Esophagus (tissue), 2 donors: ENCODE results near the gene IL17REL. TPM values are rescaled to one million over a fixed set of nuclear protein-coding genes. Genes with fewer than 3 reads are reported as not detected.

Experiments used
- H3K27ac ChIP-seq, 2 donors: one replicate each; pipeline ENCODE4 v1.5.1; 2013; ENCODE audit warnings: low read depth in 2 of 2, mild to moderate bottlenecking in 2 of 2, inconsistent platforms in 1 of 2, low read length in 1 of 2, moderate library complexity in 1 of 2
- H3K27me3 ChIP-seq, 2 donors: one replicate each; pipeline ENCODE4 v1.6.1; 2013; ENCODE audit warnings: low read length in 2 of 2, control low read depth in 1 of 2, mild to moderate bottlenecking in 1 of 2; ENCODE audit not compliant: insufficient read depth in 2 of 2, control insufficient read depth in 1 of 2
- H3K36me3 ChIP-seq, 2 donors: one replicate each; pipeline ENCODE4 v1.6.1; 2013; ENCODE audit warnings: low read length in 1 of 2; ENCODE audit not compliant: control insufficient read depth in 2 of 2, insufficient read depth in 2 of 2
- H3K4me1 ChIP-seq, 2 donors: one replicate each; pipeline ENCODE4 v1.6.1; 2013; ENCODE audit warnings: low read length in 1 of 2; ENCODE audit not compliant: control insufficient read depth in 2 of 2, insufficient read depth in 2 of 2
- H3K4me3 ChIP-seq, 2 donors: one replicate each; pipeline ENCODE4 v1.5.1; 2013; ENCODE audit warnings: low read length in 2 of 2, mild to moderate bottlenecking in 2 of 2, low read depth in 1 of 2, moderate library complexity in 1 of 2
- H3K9me3 ChIP-seq, 2 donors: one replicate each; pipeline ENCODE4 v1.6.1; 2013; ENCODE audit warnings: mild to moderate bottlenecking in 2 of 2, low read depth in 1 of 2, low read length in 1 of 2, moderate library complexity in 1 of 2; ENCODE audit not compliant: control insufficient read depth in 2 of 2, insufficient read depth in 1 of 2
- WGBS, 2 donors: extraction: QIAGEN DNeasy Blood & Tissue Kit; methylation state at CpG; one replicate each; pipeline ENCODE4 v1.1.7; 2013; 5-methylcytosine and 5-hydroxymethylcytosine counted together
- polyA plus RNA-seq, 2 donors: library from polyadenylated mRNA; stranded (reverse); fragments of 200-250 nt; gene quantifications; one replicate each; pipeline ENCODE4 v1.2.3, GENCODE V29; 2013
- donor health status: healthy with polysubstance abuse.
- donor health status: Bipolar disorder and iron deficiency.

The IL17REL gene
- polyA plus RNA-seq, 2 donors, result not detected

- WGBS, 2 donors, result 61 to 66% methylated on average over 20 of the region's 20 CpGs
- Histone ChIP-seq H3K9me3 (no peaks in the 10 kb centered on the region), H3K4me3 (no peak overlapping the region), H3K36me3 (no peaks in the 10 kb centered on the region), H3K27me3 (no peaks in the 10 kb centered on the region), H3K27ac (peak overlapping the region in 1 of 2 donors; percentile 15), H3K4me1 (peaks cover 0 to 48% of the 10 kb centered on the region in 2 donors)
Measured at GRCh38 chr22:49953027-49953679, 59.4 kb downstream of the IL17REL start.

DNA sequence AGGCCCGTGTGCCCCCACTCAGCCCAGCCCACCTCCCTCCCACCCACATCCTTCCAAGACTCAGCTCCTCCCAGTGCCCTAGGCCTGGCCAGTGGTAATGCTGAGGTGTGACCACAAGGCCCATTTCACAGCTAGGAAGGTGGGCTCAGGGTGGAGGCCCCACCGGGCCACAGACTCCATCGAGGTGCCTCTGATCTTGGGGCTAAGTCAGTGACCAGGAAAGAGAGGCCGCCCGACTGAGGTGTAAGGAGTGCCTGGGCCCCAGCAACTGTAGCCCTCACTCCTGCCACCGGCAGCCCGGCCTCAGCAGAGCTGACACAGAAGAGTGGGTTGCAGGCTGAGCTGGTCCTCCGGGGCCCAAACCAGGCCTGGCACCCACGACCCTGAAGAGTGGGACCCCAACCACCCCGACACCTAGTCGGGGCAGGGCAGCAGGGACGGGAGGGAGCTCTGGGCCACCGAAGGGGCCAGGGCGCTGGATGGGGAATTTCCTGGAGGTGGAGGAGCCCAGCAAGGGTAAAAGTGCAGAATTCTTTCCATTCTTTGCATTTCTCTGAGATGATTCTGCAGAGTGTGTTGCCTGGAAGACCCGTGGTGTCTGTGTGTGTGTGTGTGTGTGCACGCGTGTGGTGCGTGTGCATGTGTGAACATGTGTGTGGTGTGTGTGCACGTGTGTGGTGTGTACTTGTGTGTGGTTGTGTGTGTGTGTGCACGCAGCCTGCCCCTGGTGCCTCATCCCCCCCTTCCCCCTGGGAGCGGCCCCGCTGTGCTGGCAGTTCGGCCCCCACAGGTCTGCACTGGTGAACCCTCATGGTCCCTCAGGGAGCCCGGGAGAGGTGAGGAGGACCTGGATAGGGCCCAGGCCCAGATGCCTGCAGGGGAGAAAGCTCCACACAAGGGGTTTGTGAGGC, 60.3 kb downstream of the IL17REL start:
- H3K4me3 ChIP-seq, result no peak overlapping the region
- WGBS, 2 donors, result 45 to 54% methylated on average over 24 of the region's 24 CpGs
- H3K36me3 ChIP-seq, result no peaks in the 10 kb centered on the region
- H3K4me1 ChIP-seq, result peaks cover 0 to 57% of the 10 kb centered on the region in 2 donors
- H3K27me3 ChIP-seq, result no peaks in the 10 kb centered on the region
- H3K9me3 ChIP-seq, result no peaks in the 10 kb centered on the region
- H3K27ac ChIP-seq, result peak overlapping the region; percentile 83 to 89

DNA sequence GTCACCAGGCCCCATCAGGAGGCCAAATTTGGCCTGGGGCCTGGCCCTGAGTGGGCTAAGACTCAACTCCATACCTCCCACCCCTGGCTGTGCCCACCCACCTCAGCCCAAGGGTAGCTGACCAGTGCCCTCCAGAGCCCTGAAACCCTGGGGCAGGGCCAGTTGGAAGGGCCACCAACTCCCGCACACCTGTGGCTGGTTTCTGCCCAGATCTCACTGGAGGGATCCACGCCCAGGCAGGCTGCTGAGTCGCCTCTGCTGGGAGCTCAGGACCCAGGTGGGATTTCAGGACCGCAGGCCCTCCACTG, 60.9 kb downstream of the IL17REL start:
- Histone ChIP-seq H3K4me3 (no peak overlapping the region), H3K4me1 (peaks cover 3 to 60% of the 10 kb centered on the region in 2 donors), H3K27ac (peak overlapping the region; percentile 83 to 89), H3K36me3 (no peaks in the 10 kb centered on the region), H3K27me3 (no peaks in the 10 kb centered on the region), H3K9me3 (no peaks in the 10 kb centered on the region)
- WGBS, 2 donors, result 53 to 64% methylated on average over 4 of the region's 4 CpGs

- H3K9me3 ChIP-seq, result no peaks in the 10 kb centered on the region
- WGBS, 2 donors, result 50 to 53% methylated on average over 28 of the region's 28 CpGs
- peaks cover 4 to 60% of the 10 kb centered on the region in 2 donors for H3K4me1 ChIP-seq
- H3K27me3 ChIP-seq, result no peaks in the 10 kb centered on the region
- peak overlapping the region; percentile 83 to 89 for H3K27ac ChIP-seq
- H3K36me3 ChIP-seq, result no peaks in the 10 kb centered on the region
- H3K4me3 ChIP-seq, result no peak overlapping the region
Measured at GRCh38 chr22:49951000-49951677, 61.4 kb downstream of the IL17REL start.

GRCh38 chr22:49950396-49950994, 62.1 kb downstream of the IL17REL start:
- 55 to 70% methylated on average over 16 to 18 of the region's 18 CpGs for WGBS, 2 donors
- Histone ChIP-seq H3K9me3 (no peaks in the 10 kb centered on the region), H3K27me3 (no peaks in the 10 kb centered on the region), H3K4me3 (no peak overlapping the region), H3K4me1 (peaks cover 4 to 62% of the 10 kb centered on the region in 2 donors), H3K36me3 (no peaks in the 10 kb centered on the region), H3K27ac (peak overlapping the region; percentile 80 to 89)

GRCh38 chr22:49949914-49950292, 62.7 kb downstream of the IL17REL start:
- no peaks in the 10 kb centered on the region for H3K36me3 ChIP-seq
- WGBS, 2 donors, result 80 to 86% methylated on average over 7 to 11 of the region's 11 CpGs
- H3K9me3 ChIP-seq, result no peaks in the 10 kb centered on the region
- H3K4me3 ChIP-seq, result no peak overlapping the region
- no peaks in the 10 kb centered on the region for H3K27me3 ChIP-seq
- H3K4me1 ChIP-seq, result peaks cover 4 to 59% of the 10 kb centered on the region in 2 donors
- peak overlapping the region; percentile 89 to 92 for H3K27ac ChIP-seq

DNA sequence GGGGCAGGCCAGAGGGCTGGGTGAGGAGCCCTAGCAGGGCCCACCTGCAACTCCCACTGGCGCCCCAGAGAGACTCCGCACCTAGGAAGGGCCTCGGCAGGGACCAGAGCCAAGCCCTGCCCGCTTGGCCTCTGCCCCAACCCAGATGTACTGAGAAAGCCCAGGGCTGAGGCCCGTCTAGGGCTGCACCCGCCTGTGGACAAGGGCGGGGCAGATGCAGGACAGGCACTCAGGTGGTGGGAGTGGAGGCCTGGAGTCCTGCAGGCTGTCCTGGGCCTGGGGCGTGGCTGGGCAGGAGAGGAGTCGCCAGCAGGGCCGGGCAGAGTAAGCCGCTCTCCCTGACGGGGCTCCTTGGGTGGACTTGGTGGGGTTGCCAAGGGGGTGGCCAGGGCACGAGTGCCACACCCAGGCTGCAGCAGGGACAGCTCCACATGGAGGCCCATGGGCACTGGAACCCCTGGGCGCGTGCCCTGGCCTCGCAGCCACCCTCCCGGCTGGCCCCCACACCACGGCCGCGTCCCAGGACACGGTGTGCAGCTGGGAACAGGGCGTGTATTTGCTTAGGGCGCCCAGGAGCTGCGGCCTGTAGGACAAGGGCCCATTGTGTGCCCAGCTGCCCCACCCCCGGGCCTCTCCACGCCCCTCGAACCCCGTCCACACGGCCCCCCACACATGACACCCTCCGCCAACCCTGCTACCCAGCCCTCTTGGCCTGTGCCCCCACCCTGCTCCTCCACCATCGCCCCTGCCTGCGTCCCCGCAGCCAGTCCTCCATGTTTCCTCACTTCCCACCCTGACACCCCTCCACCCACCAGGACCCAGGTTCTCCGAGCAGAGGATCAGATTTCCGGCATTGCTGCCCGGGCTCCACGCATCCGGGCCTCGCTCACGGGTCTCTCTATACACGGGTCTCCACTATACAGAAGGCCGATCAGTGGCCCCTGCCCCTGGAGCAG, 63.3 kb downstream of the IL17REL start:
- peaks cover 4 to 55% of the 10 kb centered on the region in 2 donors for H3K4me1 ChIP-seq
- peak overlapping the region; percentile 89 to 92 for H3K27ac ChIP-seq
- no peaks in the 10 kb centered on the region for H3K27me3 ChIP-seq
- WGBS, 2 donors, result 57 to 61% methylated on average over 40 to 42 of the region's 42 CpGs
- H3K9me3 ChIP-seq, result no peaks in the 10 kb centered on the region
- no peaks in the 10 kb centered on the region for H3K36me3 ChIP-seq
- H3K4me3 ChIP-seq, result peak overlapping the region; percentile 16 to 25

GRCh38 chr22:49948116-49948957, 64.2 kb downstream of the IL17REL start:
- peaks cover 4 to 48% of the 10 kb centered on the region in 2 donors for H3K4me1 ChIP-seq
- H3K36me3 ChIP-seq, result no peaks in the 10 kb centered on the region
- peak overlapping the region; percentile 89 to 92 for H3K27ac ChIP-seq
- H3K4me3 ChIP-seq, result peak overlapping the region; percentile 16 to 25
- H3K27me3 ChIP-seq, result no peaks in the 10 kb centered on the region
- 50 to 58% methylated on average over 21 to 23 of the region's 23 CpGs for WGBS, 2 donors
- H3K9me3 ChIP-seq, result no peaks in the 10 kb centered on the region
